Lower lobe of right lung (tissue), 2 donors: ENCODE measurements around the gene FAAP100. TPM values are rescaled to one million over a fixed set of nuclear protein-coding genes. Genes with fewer than 3 reads are reported as not detected.

Experiments used
- ATAC-seq, 2 donors: fragments of 200-7000 bp; cut with Tn5 transposase; one replicate each; pipeline ENCODE4 v1.9.1; 2020 to 2022; ENCODE audit warnings: mild to moderate bottlenecking in 2 of 2, moderate library complexity in 2 of 2
- DNase-seq: peaks from one replicate; pipeline ENCODE4 v3.0.0-alpha.2; 2020
- H3K27ac ChIP-seq: fragments of 200-600 bp; one replicate; pipeline ENCODE4 v1.8.0; 2022
- H3K27me3 ChIP-seq: fragments of 200-600 bp; one replicate; pipeline ENCODE4 v1.8.0; 2022; ENCODE audit warnings: low read depth
- H3K36me3 ChIP-seq: fragments of 200-600 bp; one replicate; pipeline ENCODE4 v1.8.0; 2022; ENCODE audit warnings: mild to moderate bottlenecking
- H3K4me1 ChIP-seq: fragments of 200-600 bp; one replicate; pipeline ENCODE4 v1.8.0; 2022
- H3K4me3 ChIP-seq: fragments of 200-600 bp; one replicate; pipeline ENCODE4 v1.8.0; 2022; ENCODE audit warnings: mild to moderate bottlenecking
- H3K9me3 ChIP-seq: fragments of 200-600 bp; one replicate; pipeline ENCODE4 v1.8.0; 2022
- CTCF ChIP-seq: fragments of 200-600 bp; IDR thresholded peaks from one replicate; pipeline ENCODE4 v1.8.0; 2022; ENCODE audit warnings: antibody characterized with exemption, mild to moderate bottlenecking
- intact Hi-C: fragments of 100-400 bp; cut with DNase I; formaldehyde crosslinking; loops from one replicate; pipeline ENCODE4 v1.11.0; 2022
- total RNA-seq: library from RNA; stranded (reverse); fragmentation: NEBNext Ultra II Directional; extraction: Animal tissue kit (Norgen Biotek cat#: 25700); gene quantifications from one replicate; pipeline ENCODE4 v1.2.1, GENCODE V29; 2021
- donor health status: DM: no; HTN: yes; CAD: no; lungs with severe emphysema.

The FAAP100 gene
- total RNA-seq, 1 donor from 2014 or later = 26.0 TPM

GRCh38 chr17:81556863-81557262, 4.7 kb upstream of the FAAP100 start:
- ATAC-seq (no peak), DNase-seq (no peak)
- no peak overlapping the region for H3K27ac ChIP-seq
- intact Hi-C loops = no loop called here
- no peaks in the 10 kb centered on the region for H3K9me3 ChIP-seq
- no peak overlapping the region for H3K4me3 ChIP-seq
- H3K4me1 ChIP-seq = peaks cover 14% of the 10 kb centered on the region
- no peak for TF ChIP-seq CTCF
- H3K27me3 ChIP-seq = no peaks in the 10 kb centered on the region
- peaks cover 58% of the 10 kb centered on the region for H3K36me3 ChIP-seq

- DNase-seq (no peak), ATAC-seq (no peak)
- TF ChIP-seq CTCF = no peak
- no peak overlapping the region for H3K27ac ChIP-seq
- no peak overlapping the region for H3K4me3 ChIP-seq
- no peaks in the 10 kb centered on the region for H3K9me3 ChIP-seq
- no peaks in the 10 kb centered on the region for H3K27me3 ChIP-seq
- intact Hi-C loops = no loop called here
- peaks cover 19% of the 10 kb centered on the region for H3K4me1 ChIP-seq
- peaks cover 51% of the 10 kb centered on the region for H3K36me3 ChIP-seq
Observed at GRCh38 chr17:81556175-81556691, 4.1 kb upstream of the FAAP100 start.

GRCh38 chr17:81553616-81554181, 1.5 kb upstream of the FAAP100 start:
- peak in 1 of 2 donors; percentile 1 for ATAC-seq
- intact Hi-C loops = no loop called here
- peak overlapping the region; percentile 86 for H3K27ac ChIP-seq
- no peak for TF ChIP-seq CTCF
- H3K4me3 ChIP-seq = peak overlapping the region; percentile 100
- peaks cover 28% of the 10 kb centered on the region for H3K4me1 ChIP-seq
- DNase-seq = no peak
- H3K27me3 ChIP-seq = no peaks in the 10 kb centered on the region
- H3K9me3 ChIP-seq = no peaks in the 10 kb centered on the region
- peaks cover 44% of the 10 kb centered on the region for H3K36me3 ChIP-seq

GRCh38 chr17:81553018-81553615, 964 bp upstream of the FAAP100 start:
- peaks cover 28% of the 10 kb centered on the region for H3K4me1 ChIP-seq
- H3K27ac ChIP-seq = peak overlapping the region; percentile 86
- DNase-seq (peak; percentile 86), ATAC-seq (peak; percentile 83)
- H3K36me3 ChIP-seq = peaks cover 41% of the 10 kb centered on the region
- H3K4me3 ChIP-seq = peak overlapping the region; percentile 100
- TF ChIP-seq CTCF = no peak
- H3K27me3 ChIP-seq = no peaks in the 10 kb centered on the region
- intact Hi-C loops = no loop called here
- H3K9me3 ChIP-seq = no peaks in the 10 kb centered on the region

- H3K36me3 ChIP-seq = peaks cover 41% of the 10 kb centered on the region
- ATAC-seq (peak; percentile 7 to 49), DNase-seq (no peak)
- H3K9me3 ChIP-seq = no peaks in the 10 kb centered on the region
- intact Hi-C loops = no loop called here
- H3K4me1 ChIP-seq = peaks cover 28% of the 10 kb centered on the region
- peak overlapping the region; percentile 100 for H3K4me3 ChIP-seq
- H3K27me3 ChIP-seq = no peaks in the 10 kb centered on the region
- no peak for TF ChIP-seq CTCF
- H3K27ac ChIP-seq = peak overlapping the region; percentile 86
Observed at GRCh38 chr17:81551458-81552243, 502 bp downstream of the FAAP100 start.
